MM.1S (cell line): ENCODE results near the gene EP400.
"Not testable (repeated sequence)": the region's sequence is repeated elsewhere in the genome, so short reads cannot be mapped to it uniquely, and the experiment has no call there.

Source experiments
- DNase-seq: peaks from one replicate; pipeline ENCODE4 v3.0.0-alpha.2; 2015
- H2AFZ ChIP-seq: fragments of 300-600 bp; sonication (generic); 2 replicates; pipeline ENCODE4 v1.6.0; 2016; ENCODE audit warnings: antibody characterized with exemption, low read length
- H3F3A ChIP-seq: fragments of 300-600 bp; sonication (generic); 2 replicates; pipeline ENCODE4 v1.6.1; 2016; ENCODE audit warnings: mild to moderate bottlenecking, antibody characterized with exemption, low read length, moderate library complexity, mixed read lengths; ENCODE audit not compliant: insufficient read depth
- H3K27ac ChIP-seq: fragments of 300-600 bp; sonication (generic); 2 replicates; pipeline ENCODE4 v1.5.1; 2016; ENCODE audit warnings: mild to moderate bottlenecking, low read length
- H3K27me3 ChIP-seq: fragments of 300-600 bp; sonication (generic); replicated peaks from 2 replicates; pipeline ENCODE4 v1.6.0; 2016; ENCODE audit warnings: low read length; ENCODE audit not compliant: insufficient read depth
- H3K36me3 ChIP-seq: fragments of 300-600 bp; sonication (generic); replicated peaks from 2 replicates; pipeline ENCODE4 v1.6.1; 2016; ENCODE audit warnings: mild to moderate bottlenecking, low read length, mixed read lengths; ENCODE audit not compliant: insufficient read depth
- H3K4me1 ChIP-seq: fragments of 300-600 bp; sonication (generic); 2 replicates; pipeline ENCODE4 v1.6.1; 2016; ENCODE audit warnings: low read length, mixed read lengths
- H3K4me2 ChIP-seq: fragments of 300-600 bp; sonication (generic); 2 replicates; pipeline ENCODE4 v1.6.0; 2016; ENCODE audit warnings: low read depth, low read length
- H3K4me3 ChIP-seq: fragments of 300-600 bp; sonication (generic); 2 replicates; pipeline ENCODE4 v1.5.1; 2016; ENCODE audit warnings: low read length, mixed read lengths
- H3K79me2 ChIP-seq: fragments of 300-600 bp; sonication (generic); 2 replicates; pipeline ENCODE4 v1.6.1; 2016; ENCODE audit warnings: mixed run types, low read length, mixed read lengths
- H3K9ac ChIP-seq: fragments of 300-600 bp; sonication (generic); 2 replicates; pipeline ENCODE4 v1.6.1; 2016; ENCODE audit warnings: low read length, mixed read lengths
- H3K9me2 ChIP-seq: fragments of 300-600 bp; sonication (generic); replicated peaks from 2 replicates; pipeline ENCODE4 v1.6.1; 2016; ENCODE audit warnings: mild to moderate bottlenecking, low read length, mixed read lengths; ENCODE audit not compliant: insufficient read depth
- H3K9me3 ChIP-seq: fragments of 300-600 bp; sonication (generic); replicated peaks from 2 replicates; pipeline ENCODE4 v1.6.1; 2016; ENCODE audit warnings: mild to moderate bottlenecking, low read length, mixed read lengths; ENCODE audit not compliant: insufficient read depth
- H4K20me1 ChIP-seq: fragments of 300-600 bp; sonication (generic); 2 replicates; pipeline ENCODE4 v1.6.1; 2016; ENCODE audit warnings: mild to moderate bottlenecking, low read length, moderate library complexity, mixed read lengths; ENCODE audit not compliant: insufficient read depth
- CTCF ChIP-seq: fragments of 300-600 bp; sonication (generic); IDR thresholded peaks from 2 replicates; pipeline ENCODE4 v1.5.1; 2016; ENCODE audit warnings: antibody characterized with exemption, low read length, mixed read lengths
- EZH2 ChIP-seq: fragments of 300-600 bp; sonication (generic); optimal IDR thresholded peaks from 2 replicates; pipeline ENCODE3; 2017; ENCODE audit warnings: low read depth, mild to moderate bottlenecking, antibody characterized with exemption, low read length, mixed read lengths
- EZH2phosphoT487 ChIP-seq: fragments of 300-600 bp; sonication (generic); IDR thresholded peaks from 2 replicates; pipeline ENCODE4 v1.6.1; 2018; ENCODE audit warnings: antibody characterized with exemption, low read length

Gene EP400

GRCh38 chr12:132079695-132080094 is 130.0 kb downstream of the EP400 start:
- H3K4me2 ChIP-seq = no peak overlapping the region
- H3F3A ChIP-seq = no peaks in the 10 kb centered on the region
- peaks cover under 1% of the 10 kb centered on the region; the same call in 1 of the 2 replicates for H3K79me2 ChIP-seq
- no peaks in the 10 kb centered on the region for H3K27me3 ChIP-seq
- no peaks in the 10 kb centered on the region for H3K36me3 ChIP-seq
- H3K9me2 ChIP-seq = no peaks in the 10 kb centered on the region
- no peak overlapping the region for H3K4me3 ChIP-seq
- H2AFZ ChIP-seq = no peak overlapping the region
- no peak for TF ChIP-seq EZH2
- no peak for TF ChIP-seq CTCF
- no peak for TF ChIP-seq EZH2phosphoT487
- no peak for DNase-seq
- H4K20me1 ChIP-seq = no peaks in the 10 kb centered on the region
- H3K27ac ChIP-seq = no peak overlapping the region
- H3K9ac ChIP-seq = no peak overlapping the region
- no peaks in the 10 kb centered on the region for H3K9me3 ChIP-seq
- H3K4me1 ChIP-seq = no peaks in the 10 kb centered on the region

- H3K79me2 ChIP-seq, H2AFZ ChIP-seq, H3K9me2 ChIP-seq, H3K36me3 ChIP-seq, H3K9me3 ChIP-seq, H3K4me3 ChIP-seq, DNase-seq, H3K4me2 ChIP-seq, H3K27ac ChIP-seq, H3F3A ChIP-seq, H3K9ac ChIP-seq, H3K27me3 ChIP-seq, H4K20me1 ChIP-seq, H3K4me1 ChIP-seq: not testable (repeated sequence)
Observed at GRCh38 chr12:132080515-132080914, 130.8 kb downstream of the EP400 start.

GRCh38 chr12:132081423-132081822 is 131.7 kb downstream of the EP400 start:
- no peak overlapping the region for H3K27ac ChIP-seq
- H4K20me1 ChIP-seq = no peaks in the 10 kb centered on the region

More at GRCh38 chr12:132081423-132081822, 131.7 kb downstream of the EP400 start:
- Histone ChIP-seq H3K79me2 (peaks cover 4% of the 10 kb centered on the region; the same call in 1 of the 2 replicates), H2AFZ (no peak overlapping the region), H3K36me3 (no peaks in the 10 kb centered on the region), H3K4me3 (no peak overlapping the region), H3K4me2 (no peak overlapping the region), H3K9me2 (no peaks in the 10 kb centered on the region), H3K4me1 (no peaks in the 10 kb centered on the region), H3K27me3 (no peaks in the 10 kb centered on the region), H3F3A (no peaks in the 10 kb centered on the region), H3K9ac (no peak overlapping the region), H3K9me3 (no peaks in the 10 kb centered on the region)
- no peak for DNase-seq
- TF ChIP-seq CTCF (no peak), EZH2 (no peak), EZH2phosphoT487 (no peak)
